T-helper 9 cell (primary cell): ENCODE results near the gene BPIFA1.
A peak's percentile ranks its signal among the peaks of the same experiment; 100 is the strongest.

Experiments used
- DNase-seq: peaks from one replicate; pipeline ENCODE4 v3.0.0-alpha.2; 2020

BPIFA1 gene

DNA sequence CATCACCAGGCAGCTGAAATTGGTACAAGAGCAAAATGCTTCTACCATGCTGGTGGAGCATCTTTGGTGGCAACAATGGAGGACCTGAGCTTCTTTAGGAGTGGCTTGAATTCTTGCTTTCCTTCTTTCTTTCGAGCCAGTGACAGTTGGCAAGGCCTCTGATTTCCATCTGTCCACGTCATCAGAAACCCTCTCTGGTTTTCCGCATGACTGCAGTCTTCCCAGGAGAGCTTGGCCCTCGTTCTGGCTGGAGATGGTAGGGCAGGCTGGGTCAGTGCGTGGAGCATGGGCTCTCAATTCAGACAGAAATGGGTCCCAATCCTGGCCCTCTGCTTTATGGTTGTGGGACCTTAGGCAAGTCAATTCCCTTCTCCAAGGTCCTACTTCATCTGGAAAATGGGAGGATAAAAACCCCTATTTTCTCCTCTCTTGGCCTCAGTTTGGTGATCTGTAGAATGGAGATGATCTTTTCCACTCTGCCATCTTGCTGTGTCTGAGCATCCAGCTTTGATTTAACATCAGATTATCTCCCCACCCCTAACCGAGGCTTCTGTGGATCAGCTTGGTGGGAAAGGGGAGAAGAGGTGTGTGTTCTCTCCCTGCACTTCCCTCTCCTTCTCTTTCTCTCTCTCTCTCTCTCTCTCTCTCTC, 43.6 kb downstream of the BPIFA1 start:
- DNase-seq = no peak

DNA sequence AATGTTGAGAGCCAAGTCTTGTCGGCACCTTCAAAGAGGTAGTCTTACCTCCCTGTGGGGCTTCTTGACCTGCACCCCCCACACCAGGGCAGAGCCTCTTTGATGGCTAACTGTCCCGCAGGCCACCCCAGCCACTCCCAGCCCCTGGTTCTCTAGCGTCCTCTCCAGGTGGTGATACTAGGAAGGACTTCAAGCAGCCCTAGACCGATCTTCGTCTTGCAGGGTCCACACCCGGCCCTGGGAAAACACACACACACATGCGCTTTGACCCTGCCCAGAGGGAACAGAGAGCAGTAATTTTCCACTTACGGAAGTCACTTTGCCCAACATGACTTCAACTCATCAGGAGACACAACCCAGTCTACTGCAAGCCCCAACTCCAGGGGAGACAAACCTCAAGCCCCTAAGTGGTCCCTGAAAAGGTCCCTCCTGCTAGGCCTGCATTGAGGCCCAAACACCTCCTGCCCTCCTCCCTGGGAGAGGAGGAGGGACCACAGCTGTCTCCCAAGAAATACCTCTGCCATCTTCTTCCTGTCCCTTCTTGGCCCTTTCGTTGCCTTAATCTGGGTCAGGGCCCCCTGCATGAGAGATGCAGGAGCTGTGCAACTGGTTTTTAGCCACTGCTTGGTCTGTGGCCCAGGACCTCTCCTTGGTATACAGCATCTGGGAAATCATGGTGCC, 44.3 kb downstream of the BPIFA1 start:
- no peak for DNase-seq

DNA sequence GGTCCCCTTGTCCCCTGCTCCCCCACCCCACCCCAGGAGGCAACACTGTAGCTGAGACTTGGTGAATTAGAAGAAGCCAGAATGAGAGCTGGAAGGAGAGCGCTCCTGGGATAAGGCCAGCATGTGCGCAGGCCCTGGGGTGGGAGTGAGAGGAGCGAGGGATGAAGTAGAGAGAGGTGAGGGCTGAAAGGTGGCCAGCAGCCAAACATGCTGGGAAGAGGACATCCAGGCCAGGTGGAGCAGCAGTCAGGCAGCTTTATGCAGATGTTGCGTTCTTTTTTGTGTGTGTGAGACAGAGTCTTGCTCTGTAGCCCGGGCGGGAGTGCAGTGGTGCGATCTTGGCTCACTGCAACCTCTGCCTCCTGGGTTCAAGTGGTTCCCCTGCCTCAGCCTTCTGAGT, 45.0 kb downstream of the BPIFA1 start:
- no peak for DNase-seq

DNA sequence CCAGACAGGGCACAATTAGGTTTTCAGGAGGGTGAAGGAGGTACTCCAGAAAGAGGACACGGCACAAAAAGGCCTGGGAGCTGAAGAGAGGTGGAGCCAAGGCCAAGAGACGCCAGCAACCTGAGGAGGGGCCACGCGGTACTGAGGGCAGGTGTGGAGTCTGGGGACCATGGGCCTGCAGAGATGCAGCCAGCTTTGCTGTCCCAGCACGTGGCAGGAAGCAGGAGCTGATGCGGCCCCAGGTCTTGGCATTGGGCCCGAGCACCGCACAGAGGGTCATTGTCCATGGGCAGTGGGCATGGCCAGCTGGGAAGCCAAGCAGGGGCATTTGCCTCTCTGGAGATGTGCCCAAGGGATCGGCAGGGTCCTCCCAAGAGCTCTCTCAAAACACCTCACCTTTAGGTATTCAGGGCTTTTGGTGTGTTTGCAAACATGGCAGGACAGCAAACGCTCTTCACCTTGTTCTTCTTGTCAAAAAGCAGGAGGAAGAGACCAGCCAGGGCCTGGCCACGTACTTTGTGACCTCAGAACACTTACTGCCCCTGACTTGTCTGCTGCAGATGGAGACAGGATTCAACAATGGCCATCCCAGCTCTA, 45.9 kb downstream of the BPIFA1 start:
- DNase-seq = no peak

DNA sequence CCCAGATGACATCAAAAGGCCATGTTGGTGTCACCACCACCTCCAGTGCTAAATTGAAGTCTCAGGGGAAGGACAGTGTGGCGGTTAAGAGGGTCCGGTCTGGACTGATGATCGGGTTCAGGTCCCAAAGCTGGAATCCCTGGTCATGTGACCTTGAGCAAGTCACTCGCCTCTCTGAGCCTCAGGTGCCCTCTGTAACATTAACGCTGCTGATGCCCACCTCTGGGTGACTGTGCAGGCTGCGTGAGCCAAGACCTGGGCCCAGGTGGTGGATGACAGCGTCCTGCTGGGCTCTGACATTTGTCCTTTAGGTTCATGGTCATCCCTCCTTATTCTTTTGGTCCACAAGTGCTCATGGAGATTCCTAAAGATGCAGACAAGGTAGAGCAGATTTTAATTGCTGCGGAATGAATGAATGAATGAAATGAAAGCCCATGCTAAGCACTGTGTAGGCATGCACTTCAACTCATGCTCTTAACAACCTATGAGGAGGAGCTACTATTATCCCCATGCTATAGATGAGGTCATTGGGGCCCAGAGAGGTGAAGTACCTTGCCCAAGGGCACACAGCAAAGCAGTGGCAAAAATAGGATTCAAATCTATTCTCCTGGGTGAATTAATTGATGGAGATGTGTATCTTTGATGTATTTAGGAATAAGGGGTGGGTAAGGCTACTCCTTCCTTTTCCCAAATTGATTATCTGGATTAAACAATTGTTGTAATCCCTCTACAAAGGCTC, 46.6 kb downstream of the BPIFA1 start:
- no peak for DNase-seq

DNA sequence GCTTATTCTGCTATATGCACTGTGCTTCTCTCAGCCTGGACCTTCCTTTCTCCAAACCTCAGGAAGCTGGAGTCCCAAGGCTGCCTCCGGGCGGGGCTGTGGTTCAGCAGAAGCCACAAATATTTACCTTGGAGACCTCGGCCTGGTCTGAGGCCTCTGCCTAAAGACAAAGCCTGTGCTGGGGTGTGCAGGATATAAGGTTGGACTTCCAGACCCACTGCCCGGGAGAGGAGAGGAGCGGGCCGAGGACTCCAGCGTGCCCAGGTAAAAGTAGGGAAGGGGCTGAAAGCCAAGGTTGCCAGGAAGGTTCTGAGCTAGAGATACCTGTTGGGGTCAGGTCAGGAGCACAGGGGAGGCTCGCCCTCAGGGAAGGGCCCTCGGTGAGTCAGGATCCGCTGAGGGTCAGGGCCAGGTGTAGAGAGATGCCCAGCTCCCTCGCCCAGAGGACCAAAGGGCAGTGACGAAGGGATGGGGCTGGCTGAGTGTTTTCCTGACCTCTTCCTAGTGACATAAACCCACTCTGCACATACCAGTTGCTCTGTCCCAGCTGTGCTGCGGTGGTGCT, 47.3 kb downstream of the BPIFA1 start, which contains the start of gene BPIFB1:
Gene BPIFB1 (plus strand): TSS at position 224 of the 565 bp plus-strand sequence. CDS start 2,860 bp downstream, outside the sequence.
- no peak for DNase-seq

DNA sequence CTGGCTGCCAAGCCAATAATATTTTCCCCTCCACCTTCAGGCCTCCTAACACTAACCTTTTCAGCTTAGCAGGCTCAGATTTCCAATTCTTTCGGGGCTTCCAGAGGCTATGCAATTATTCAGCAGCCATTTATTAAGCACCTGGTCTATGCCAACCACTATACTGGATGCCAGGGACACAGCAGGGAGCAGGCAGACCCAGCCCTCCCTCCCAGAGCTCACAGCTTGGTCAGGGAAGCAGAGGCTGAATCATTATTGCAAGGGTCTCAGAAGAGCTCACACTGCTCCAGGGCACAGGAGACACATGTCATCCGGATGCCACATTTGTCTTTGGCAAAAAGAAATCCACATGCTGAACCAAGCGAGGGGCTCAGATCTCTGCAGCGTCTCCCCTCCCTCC, 48.5 kb downstream of the BPIFA1 start:
- DNase-seq = no peak

DNA sequence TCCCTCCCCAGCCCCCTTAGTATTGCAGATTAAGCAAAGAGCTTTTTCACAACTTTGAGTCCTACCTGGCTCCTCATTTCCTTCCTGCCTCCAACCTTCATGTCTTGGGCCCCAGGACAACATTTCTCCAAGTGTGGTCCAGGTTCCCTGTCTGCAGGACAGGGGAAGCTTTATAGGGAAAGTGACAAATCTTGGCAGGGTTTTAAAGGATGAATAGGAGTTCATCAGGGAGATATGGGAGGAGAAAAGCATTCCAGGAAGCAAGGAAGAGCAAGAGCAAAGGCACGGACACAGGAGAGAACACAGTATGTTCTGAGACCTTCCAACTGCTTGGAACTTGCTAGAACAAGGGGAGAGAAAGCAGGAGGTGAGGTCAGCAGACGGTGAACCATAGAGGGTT, 49.1 kb downstream of the BPIFA1 start:
- DNase-seq = no peak

DNA sequence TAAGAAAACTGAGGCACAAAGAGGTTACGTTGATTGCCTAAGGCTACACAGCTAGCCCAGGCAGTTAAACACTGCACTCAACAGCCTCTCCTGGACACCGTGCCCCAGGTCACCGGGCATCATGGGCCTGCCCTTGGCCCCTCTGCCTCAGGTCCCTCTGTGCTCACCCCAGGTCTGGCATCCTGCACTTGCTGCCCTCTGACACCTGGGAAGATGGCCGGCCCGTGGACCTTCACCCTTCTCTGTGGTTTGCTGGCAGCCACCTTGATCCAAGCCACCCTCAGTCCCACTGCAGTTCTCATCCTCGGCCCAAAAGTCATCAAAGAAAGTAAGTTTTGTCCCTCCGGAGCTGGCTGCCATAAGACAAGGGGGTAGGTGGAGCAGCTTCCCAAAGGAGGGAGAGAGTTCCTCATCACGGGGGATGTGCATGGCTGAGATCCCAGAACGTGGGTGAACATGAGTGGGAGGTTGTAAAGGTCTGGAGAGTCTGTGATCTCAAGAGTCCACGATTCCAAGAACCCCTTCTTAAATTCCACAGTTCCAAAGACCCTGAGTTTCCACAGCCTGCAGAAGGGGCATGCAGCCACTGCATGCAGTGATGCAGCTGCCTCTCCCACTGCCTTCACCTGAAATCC, 50.2 kb downstream of the BPIFA1 start:
- DNase-seq = no peak

DNA sequence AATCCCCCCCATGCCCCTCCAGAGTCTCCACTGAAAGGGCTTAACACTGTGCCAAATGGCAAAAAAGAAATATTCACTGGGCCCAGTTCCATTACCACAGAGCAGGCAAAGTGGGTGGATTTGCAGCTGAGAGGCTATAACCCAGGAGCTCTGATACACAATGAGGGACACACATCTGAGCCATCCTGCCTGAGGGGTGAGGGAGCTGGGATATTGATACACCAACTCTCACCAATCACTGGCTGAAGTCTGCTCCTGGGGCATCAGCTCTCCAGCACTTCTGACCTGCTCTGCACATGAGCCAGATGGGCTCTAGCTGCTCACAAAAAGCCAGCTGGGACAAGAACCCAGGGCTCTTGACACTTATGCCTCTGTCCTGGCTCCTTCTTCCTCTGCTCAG, 52.1 kb downstream of the BPIFA1 start:
- no peak for DNase-seq

DNA sequence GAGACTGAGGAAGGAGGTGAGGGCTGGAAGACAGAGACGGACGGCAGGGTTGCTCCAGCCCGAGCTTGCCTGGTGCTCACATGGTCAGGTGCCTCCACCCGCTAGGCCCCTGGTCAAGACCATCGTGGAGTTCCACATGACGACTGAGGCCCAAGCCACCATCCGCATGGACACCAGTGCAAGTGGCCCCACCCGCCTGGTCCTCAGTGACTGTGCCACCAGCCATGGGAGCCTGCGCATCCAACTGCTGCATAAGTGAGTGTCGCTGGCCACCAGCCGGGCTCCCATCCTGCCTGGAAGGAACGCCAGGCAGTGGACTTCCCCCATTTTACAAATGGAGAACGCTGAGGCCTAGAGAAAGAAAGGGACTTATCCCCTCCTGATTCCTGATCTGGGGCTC, 55.1 kb downstream of the BPIFA1 start:
- no peak for DNase-seq

DNA sequence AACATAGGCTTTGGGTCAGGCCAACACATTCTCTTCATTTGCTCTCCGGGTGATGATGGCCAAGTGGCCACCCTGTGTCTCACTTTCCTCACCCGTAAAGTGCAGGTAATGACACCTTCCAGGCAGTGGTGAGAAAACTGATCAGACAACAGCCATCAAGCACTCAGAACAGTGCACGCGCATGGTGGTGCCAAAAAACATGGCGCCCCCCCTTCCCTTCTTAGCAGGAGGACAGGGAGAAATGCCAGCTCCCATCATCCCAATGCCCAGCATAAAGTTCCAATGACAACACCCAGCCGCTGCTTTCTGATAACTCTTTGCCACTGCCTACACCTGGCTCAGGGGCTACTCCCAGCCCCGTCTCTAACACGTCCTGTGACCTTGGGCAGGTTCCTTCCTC, 55.6 kb downstream of the BPIFA1 start:
- DNase-seq = no peak

DNA sequence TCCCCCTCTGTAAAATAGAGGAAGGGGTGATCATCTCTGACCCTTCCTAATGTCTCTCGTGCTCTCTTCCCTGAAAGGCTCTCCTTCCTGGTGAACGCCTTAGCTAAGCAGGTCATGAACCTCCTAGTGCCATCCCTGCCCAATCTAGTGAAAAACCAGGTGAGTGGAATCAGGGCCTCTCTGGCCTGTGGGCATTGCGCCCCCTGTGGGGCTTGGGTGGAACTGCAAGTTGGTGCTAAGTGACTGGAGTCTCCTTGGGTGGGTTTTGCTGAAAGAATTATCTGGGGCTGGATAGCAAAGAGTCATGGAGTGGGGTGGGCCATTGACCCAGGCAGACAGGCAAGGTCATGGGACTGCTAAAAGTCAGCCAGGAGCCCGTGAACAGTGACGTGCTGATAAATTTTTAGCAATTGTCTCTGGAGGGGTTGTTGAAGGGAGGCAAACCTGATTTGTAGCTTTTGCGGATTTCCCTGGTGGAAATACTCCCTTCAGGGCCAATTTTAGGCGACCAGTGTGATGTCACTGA, 56.1 kb downstream of the BPIFA1 start:
- DNase-seq = peak; percentile 66
